ENCODE data around the gene CA12. TPM values are rescaled to one million over a fixed set of nuclear protein-coding genes. Genes with fewer than 3 reads are reported as not detected.
"Not testable (repeated sequence)": the region's sequence is repeated elsewhere in the genome, so short reads cannot be mapped to it uniquely, and the experiment has no call there.

Gene CA12
- polyA plus RNA-seq, 2 donors, result 32.2 to 35.0 TPM

DNA sequence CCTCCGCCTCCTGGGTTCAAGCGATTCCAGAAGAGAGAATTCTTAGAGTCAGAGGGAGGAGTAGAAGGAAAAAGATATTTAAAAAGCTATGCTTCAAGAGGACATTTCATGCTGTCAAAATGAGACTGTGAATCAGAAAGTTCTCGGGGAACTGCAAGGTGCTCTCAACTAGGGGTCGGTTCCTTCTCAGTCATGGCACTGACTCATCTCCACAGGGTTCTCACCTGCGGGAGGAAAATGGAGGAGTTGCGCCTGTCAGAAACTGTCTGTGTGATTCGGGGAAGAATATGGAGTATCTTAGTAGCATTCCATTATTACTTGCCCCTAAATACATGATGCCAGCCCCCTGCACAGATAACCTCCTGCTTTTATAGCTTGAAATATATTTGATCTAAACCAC is 56.9 kb downstream of the CA12 start:
- H3K27ac ChIP-seq (ENCODE audit: low read depth in 2 of 2, low read length in 1 of 2), result no peak overlapping the region
- H3K27me3 ChIP-seq (ENCODE audit: control insufficient read depth in 1 of 2, insufficient read depth in 2 of 2, low read length in 2 of 2), result no peaks in the 10 kb centered on the region
- no peak overlapping the region for H3K4me3 ChIP-seq (ENCODE audit: low read depth in 1 of 2, low read length in 2 of 2)
- no peaks in the 10 kb centered on the region for H3K9me3 ChIP-seq (ENCODE audit: control insufficient read depth in 2 of 2, insufficient read depth in 1 of 2, low read depth in 1 of 2, low read length in 1 of 2)
- 86 to 91% methylated on average over 7 of the region's 7 CpGs for WGBS, 2 donors
- H3K4me1 ChIP-seq (ENCODE audit: control insufficient read depth in 2 of 2, insufficient read depth in 2 of 2, low read length in 1 of 2), result no peaks in the 10 kb centered on the region
- peaks cover 3 to 9% of the 10 kb centered on the region in 2 donors for H3K36me3 ChIP-seq (ENCODE audit: control insufficient read depth in 2 of 2, insufficient read depth in 2 of 2, low read length in 1 of 2)

DNA sequence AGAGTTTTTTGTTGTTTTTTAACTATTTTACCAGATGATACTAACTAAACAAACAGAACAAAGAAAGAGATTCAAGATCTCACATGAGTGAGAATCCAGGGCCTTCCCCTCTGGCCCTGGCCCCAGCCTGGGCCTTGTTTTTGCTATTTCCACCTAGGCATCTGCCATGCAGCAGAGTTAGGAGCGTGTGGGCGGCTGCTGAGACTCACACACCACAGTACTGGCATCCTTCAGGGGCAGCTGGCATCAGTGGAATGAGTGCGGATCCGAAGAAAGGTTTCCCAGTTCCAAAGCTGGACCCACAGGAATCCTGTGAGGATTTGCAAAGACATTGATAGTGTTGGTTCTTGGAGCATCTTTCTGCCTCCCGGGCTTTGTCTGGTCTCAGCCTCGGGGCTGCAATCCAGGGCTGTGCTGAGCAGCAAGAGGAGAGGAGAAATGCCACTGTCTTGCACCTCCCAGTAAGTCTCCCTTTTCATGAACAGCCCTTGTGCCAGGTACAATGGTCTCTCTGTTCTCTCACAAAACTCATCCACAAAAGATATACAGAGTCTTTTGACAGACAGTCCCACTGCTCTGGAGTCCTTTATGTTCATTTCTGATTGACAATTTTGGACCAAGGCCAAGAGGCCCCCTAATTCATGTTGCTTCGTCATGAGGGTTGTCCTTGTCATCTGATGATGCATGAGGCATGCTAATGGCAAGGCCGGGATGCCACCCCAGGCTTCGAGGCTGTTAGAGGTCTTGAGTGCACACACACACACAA is 57.7 kb downstream of the CA12 start:
- no peaks in the 10 kb centered on the region for H3K27me3 ChIP-seq (ENCODE audit: control insufficient read depth in 1 of 2, insufficient read depth in 2 of 2, low read length in 2 of 2)
- no peak overlapping the region for H3K27ac ChIP-seq (ENCODE audit: low read depth in 2 of 2, low read length in 1 of 2)
- no peaks in the 10 kb centered on the region for H3K4me1 ChIP-seq (ENCODE audit: control insufficient read depth in 2 of 2, insufficient read depth in 2 of 2, low read length in 1 of 2)
- H3K9me3 ChIP-seq (ENCODE audit: control insufficient read depth in 2 of 2, insufficient read depth in 1 of 2, low read depth in 1 of 2, low read length in 1 of 2), result no peaks in the 10 kb centered on the region
- WGBS, 2 donors, result 62 to 63% methylated on average over 9 of the region's 9 CpGs
- H3K4me3 ChIP-seq (ENCODE audit: low read depth in 1 of 2, low read length in 2 of 2), result no peak overlapping the region
- peaks cover 3 to 9% of the 10 kb centered on the region in 2 donors for H3K36me3 ChIP-seq (ENCODE audit: control insufficient read depth in 2 of 2, insufficient read depth in 2 of 2, low read length in 1 of 2)

DNA sequence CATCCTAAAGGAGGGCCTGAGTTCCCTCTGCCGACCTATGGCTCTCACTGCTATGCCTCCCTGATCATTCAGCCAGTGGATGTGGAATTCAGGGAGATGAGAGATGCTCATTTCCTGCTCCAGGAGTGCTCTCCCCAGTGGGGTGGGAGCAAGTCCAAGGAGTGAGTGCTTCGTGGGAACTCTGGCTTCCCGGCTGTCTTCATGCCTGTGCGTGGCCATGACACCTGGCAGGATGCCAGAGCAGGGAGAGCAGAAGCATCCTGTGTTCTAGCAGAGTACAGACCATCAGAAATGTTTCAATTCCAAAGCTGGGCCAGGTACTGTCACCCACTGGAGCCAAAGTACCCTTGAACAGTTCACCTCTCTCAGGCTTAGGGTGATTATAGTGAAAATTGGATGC is 59.1 kb downstream of the CA12 start:
- Histone ChIP-seq H3K36me3 (ENCODE audit: control insufficient read depth in 2 of 2, insufficient read depth in 2 of 2, low read length in 1 of 2) (peaks cover 3 to 7% of the 10 kb centered on the region in 2 donors), H3K27me3 (ENCODE audit: control insufficient read depth in 1 of 2, insufficient read depth in 2 of 2, low read length in 2 of 2) (no peaks in the 10 kb centered on the region), H3K4me1 (ENCODE audit: control insufficient read depth in 2 of 2, insufficient read depth in 2 of 2, low read length in 1 of 2) (no peaks in the 10 kb centered on the region), H3K27ac (ENCODE audit: low read depth in 2 of 2, low read length in 1 of 2) (no peak overlapping the region), H3K4me3 (ENCODE audit: low read depth in 1 of 2, low read length in 2 of 2) (no peak overlapping the region), H3K9me3 (ENCODE audit: control insufficient read depth in 2 of 2, insufficient read depth in 1 of 2, low read depth in 1 of 2, low read length in 1 of 2) (peaks cover 0 to 2% of the 10 kb centered on the region in 2 donors)
- WGBS, 2 donors, result 28 to 31% methylated on average over 4 of the region's 4 CpGs

DNA sequence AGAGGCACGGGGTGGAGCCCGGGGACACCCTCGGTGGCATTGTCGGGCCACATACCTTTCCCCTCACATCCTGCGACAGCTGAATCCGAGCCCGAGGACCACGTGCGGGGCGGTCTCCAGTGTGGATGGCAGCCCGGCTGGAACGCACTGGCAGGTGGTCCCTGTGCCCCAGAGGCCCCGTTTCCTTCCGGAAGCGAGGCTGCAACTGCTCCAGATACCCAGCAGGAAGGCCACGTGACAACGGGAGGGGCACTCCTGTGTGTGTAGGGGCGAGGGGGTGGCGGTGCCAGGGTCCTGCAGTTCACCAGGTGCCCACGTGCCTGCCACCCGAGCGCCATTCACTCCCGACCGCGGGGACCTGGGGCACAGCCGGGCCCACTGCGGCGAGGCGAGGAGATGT is 60.2 kb downstream of the CA12 start:
- 93% methylated on average over 29 of the region's 29 CpGs for WGBS, 2 donors
- Histone ChIP-seq H3K4me3 (ENCODE audit: low read depth in 1 of 2, low read length in 2 of 2) (no peak overlapping the region), H3K27ac (ENCODE audit: low read depth in 2 of 2, low read length in 1 of 2) (no peak overlapping the region), H3K36me3 (ENCODE audit: control insufficient read depth in 2 of 2, insufficient read depth in 2 of 2, low read length in 1 of 2) (peaks cover 3% of the 10 kb centered on the region in 2 donors), H3K9me3 (ENCODE audit: control insufficient read depth in 2 of 2, insufficient read depth in 1 of 2, low read depth in 1 of 2, low read length in 1 of 2) (peaks cover 0 to 2% of the 10 kb centered on the region in 2 donors), H3K27me3 (ENCODE audit: control insufficient read depth in 1 of 2, insufficient read depth in 2 of 2, low read length in 2 of 2) (no peaks in the 10 kb centered on the region), H3K4me1 (ENCODE audit: control insufficient read depth in 2 of 2, insufficient read depth in 2 of 2, low read length in 1 of 2) (no peaks in the 10 kb centered on the region)

DNA sequence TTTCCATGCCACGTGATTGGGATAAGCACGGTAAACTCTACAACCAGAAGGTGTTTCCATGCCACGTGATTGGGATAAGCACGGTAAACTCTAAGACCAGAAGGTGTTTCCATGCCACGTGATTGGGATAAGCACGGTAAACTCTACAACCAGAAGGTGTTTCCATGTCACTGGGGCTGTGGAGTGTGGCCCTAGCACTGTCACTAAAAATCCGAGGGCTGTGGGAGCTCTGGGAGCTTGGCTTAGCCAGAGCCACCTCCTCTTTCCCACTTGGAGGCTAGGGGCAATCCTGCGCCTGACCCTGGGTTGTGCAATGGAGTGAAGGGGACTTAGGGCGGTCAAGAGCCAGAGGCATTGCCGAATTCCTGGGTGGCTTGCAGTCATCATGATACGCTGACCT is 60.7 kb downstream of the CA12 start:
- not testable (repeated sequence) for H3K27me3 ChIP-seq (ENCODE audit: control insufficient read depth in 1 of 2, insufficient read depth in 2 of 2, low read length in 2 of 2); H3K9me3 ChIP-seq (ENCODE audit: control insufficient read depth in 2 of 2, insufficient read depth in 1 of 2, low read depth in 1 of 2, low read length in 1 of 2); H3K27ac ChIP-seq (ENCODE audit: low read depth in 2 of 2, low read length in 1 of 2); H3K4me3 ChIP-seq (ENCODE audit: low read depth in 1 of 2, low read length in 2 of 2); H3K4me1 ChIP-seq (ENCODE audit: control insufficient read depth in 2 of 2, insufficient read depth in 2 of 2, low read length in 1 of 2); H3K36me3 ChIP-seq (ENCODE audit: control insufficient read depth in 2 of 2, insufficient read depth in 2 of 2, low read length in 1 of 2)
- 92% methylated on average over 7 to 8 of the region's 11 CpGs for WGBS, 2 donors

DNA sequence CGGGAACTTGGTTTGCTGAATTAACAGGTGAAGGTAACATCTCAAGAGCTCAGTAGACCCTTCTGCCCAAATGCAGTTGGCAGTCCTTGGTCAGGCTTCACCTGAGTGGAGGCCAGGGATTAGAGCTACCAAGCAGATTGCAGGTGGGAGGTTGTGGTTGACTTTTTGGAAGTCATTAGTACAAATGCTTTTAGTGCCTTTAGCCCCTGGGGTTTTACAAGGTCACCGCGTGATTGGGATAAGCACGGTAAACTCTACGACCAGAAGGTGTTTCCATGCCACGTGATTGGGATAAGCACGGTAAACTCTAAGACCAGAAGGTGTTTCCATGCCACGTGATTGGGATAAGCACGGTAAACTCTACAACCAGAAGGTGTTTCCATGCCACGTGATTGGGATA is 61.2 kb downstream of the CA12 start:
- not testable (repeated sequence) for H3K4me1 ChIP-seq (ENCODE audit: control insufficient read depth in 2 of 2, insufficient read depth in 2 of 2, low read length in 1 of 2); H3K27me3 ChIP-seq (ENCODE audit: control insufficient read depth in 1 of 2, insufficient read depth in 2 of 2, low read length in 2 of 2); H3K9me3 ChIP-seq (ENCODE audit: control insufficient read depth in 2 of 2, insufficient read depth in 1 of 2, low read depth in 1 of 2, low read length in 1 of 2); H3K27ac ChIP-seq (ENCODE audit: low read depth in 2 of 2, low read length in 1 of 2); H3K36me3 ChIP-seq (ENCODE audit: control insufficient read depth in 2 of 2, insufficient read depth in 2 of 2, low read length in 1 of 2); H3K4me3 ChIP-seq (ENCODE audit: low read depth in 1 of 2, low read length in 2 of 2)
- 95% methylated on average over 7 to 9 of the region's 10 CpGs for WGBS, 2 donors

DNA sequence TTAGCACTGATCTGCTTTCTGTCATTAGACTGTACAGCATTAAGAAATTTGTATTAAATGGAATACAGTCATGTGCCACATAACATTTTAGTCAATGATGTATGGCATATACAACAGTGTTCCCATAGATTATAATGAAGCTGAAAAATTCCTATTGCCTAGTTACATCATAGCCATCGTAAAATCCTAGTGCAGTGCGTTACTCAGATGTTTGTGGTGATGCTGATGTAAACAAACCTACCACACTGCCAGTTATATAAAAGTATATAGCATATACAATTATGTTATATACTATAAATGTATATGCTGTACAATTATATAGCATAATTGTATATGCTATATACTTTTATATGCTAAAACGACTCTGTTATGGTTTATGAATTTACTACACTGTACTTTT is 62.6 kb downstream of the CA12 start:
- H3K4me3 ChIP-seq (ENCODE audit: low read depth in 1 of 2, low read length in 2 of 2), result no peak overlapping the region
- H3K27ac ChIP-seq (ENCODE audit: low read depth in 2 of 2, low read length in 1 of 2), result no peak overlapping the region
- H3K27me3 ChIP-seq (ENCODE audit: control insufficient read depth in 1 of 2, insufficient read depth in 2 of 2, low read length in 2 of 2), result no peaks in the 10 kb centered on the region
- peaks cover 0 to 3% of the 10 kb centered on the region in 2 donors for H3K36me3 ChIP-seq (ENCODE audit: control insufficient read depth in 2 of 2, insufficient read depth in 2 of 2, low read length in 1 of 2)
- H3K9me3 ChIP-seq (ENCODE audit: control insufficient read depth in 2 of 2, insufficient read depth in 1 of 2, low read depth in 1 of 2, low read length in 1 of 2), result peaks cover 0 to 2% of the 10 kb centered on the region in 2 donors
- 87 to 91% methylated on average over 3 of the region's 3 CpGs for WGBS, 2 donors
- no peaks in the 10 kb centered on the region for H3K4me1 ChIP-seq (ENCODE audit: control insufficient read depth in 2 of 2, insufficient read depth in 2 of 2, low read length in 1 of 2)

DNA sequence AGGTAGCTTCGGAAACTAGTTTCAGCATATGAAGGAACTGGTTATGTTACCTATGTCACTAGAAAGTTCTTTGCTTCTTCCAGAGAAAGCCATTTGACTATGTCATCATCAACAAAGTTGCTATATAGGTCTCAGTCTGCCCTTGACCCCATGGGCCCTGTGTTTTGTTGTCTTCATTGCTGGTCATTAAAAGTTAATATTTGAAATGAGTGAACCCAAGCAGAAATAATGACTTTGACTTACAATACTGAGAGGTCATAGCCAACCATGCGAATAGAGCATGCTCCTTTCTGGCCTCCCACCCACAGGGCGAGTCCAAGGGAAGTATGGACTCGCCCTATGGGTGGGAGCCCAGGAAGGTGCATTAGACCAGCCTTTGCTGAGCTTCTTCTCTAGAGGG is 63.3 kb downstream of the CA12 start:
- Histone ChIP-seq H3K4me1 (ENCODE audit: control insufficient read depth in 2 of 2, insufficient read depth in 2 of 2, low read length in 1 of 2) (no peaks in the 10 kb centered on the region), H3K9me3 (ENCODE audit: control insufficient read depth in 2 of 2, insufficient read depth in 1 of 2, low read depth in 1 of 2, low read length in 1 of 2) (peaks cover 0 to 2% of the 10 kb centered on the region in 2 donors), H3K36me3 (ENCODE audit: control insufficient read depth in 2 of 2, insufficient read depth in 2 of 2, low read length in 1 of 2) (no peaks in the 10 kb centered on the region), H3K4me3 (ENCODE audit: low read depth in 1 of 2, low read length in 2 of 2) (no peak overlapping the region), H3K27ac (ENCODE audit: low read depth in 2 of 2, low read length in 1 of 2) (no peak overlapping the region), H3K27me3 (ENCODE audit: control insufficient read depth in 1 of 2, insufficient read depth in 2 of 2, low read length in 2 of 2) (no peaks in the 10 kb centered on the region)
- 91% methylated on average over 4 of the region's 4 CpGs for WGBS, 2 donors

DNA sequence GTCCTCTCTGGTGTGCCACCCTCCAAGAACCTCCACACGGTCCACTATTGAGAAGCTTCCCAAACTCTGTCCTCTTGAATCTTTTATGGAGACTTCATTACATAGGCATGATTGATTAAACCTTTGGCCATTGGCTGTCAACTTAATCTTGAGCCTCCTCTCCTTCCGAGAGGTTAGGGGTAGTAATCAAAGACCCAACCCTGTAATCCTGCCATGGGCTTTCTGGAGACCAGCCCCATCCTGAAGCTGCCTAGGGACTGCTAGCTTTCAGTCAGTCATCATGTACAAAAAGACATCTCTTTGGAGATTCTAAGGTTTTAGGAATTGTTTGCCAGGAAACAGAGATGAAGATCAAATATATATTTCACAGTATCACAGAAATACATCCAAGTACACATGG is 67.2 kb downstream of the CA12 start:
- 53 to 63% methylated on average over 2 of the region's 2 CpGs for WGBS, 2 donors

DNA sequence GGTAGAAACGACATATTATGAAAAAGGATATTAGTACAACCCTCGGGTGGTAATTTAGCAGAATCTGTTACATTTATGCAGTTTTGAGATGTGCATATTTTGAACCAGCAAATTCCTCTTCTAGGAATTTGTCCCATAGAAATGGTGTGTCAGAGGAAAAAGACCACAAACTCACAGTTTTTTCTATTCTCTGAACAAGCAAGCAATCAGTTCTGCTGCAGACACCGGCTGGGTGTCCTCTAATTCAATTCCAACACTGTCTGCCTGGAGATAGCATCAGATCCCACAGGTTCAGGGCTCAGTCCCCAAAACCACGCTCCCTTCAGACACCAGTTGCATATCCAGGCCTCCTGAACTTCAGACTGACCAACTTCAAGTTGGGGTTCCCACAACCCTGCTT is 67.8 kb downstream of the CA12 start:
- no peaks in the 10 kb centered on the region for H3K4me1 ChIP-seq (ENCODE audit: control insufficient read depth in 2 of 2, insufficient read depth in 2 of 2, low read length in 1 of 2)
- no peak overlapping the region for H3K27ac ChIP-seq (ENCODE audit: low read depth in 2 of 2, low read length in 1 of 2)
- H3K4me3 ChIP-seq (ENCODE audit: low read depth in 1 of 2, low read length in 2 of 2), result no peak overlapping the region
- no peaks in the 10 kb centered on the region for H3K27me3 ChIP-seq (ENCODE audit: control insufficient read depth in 1 of 2, insufficient read depth in 2 of 2, low read length in 2 of 2)
- peaks cover 0 to 2% of the 10 kb centered on the region in 2 donors for H3K9me3 ChIP-seq (ENCODE audit: control insufficient read depth in 2 of 2, insufficient read depth in 1 of 2, low read depth in 1 of 2, low read length in 1 of 2)
- WGBS, 2 donors, result 90% methylated on average over 4 of the region's 4 CpGs
- H3K36me3 ChIP-seq (ENCODE audit: control insufficient read depth in 2 of 2, insufficient read depth in 2 of 2, low read length in 1 of 2), result no peaks in the 10 kb centered on the region

More for the DNA sequence above, 67.2 kb downstream of the CA12 start:
- Histone ChIP-seq H3K9me3 (ENCODE audit: control insufficient read depth in 2 of 2, insufficient read depth in 1 of 2, low read depth in 1 of 2, low read length in 1 of 2) (peaks cover 0 to 2% of the 10 kb centered on the region in 2 donors), H3K27ac (ENCODE audit: low read depth in 2 of 2, low read length in 1 of 2) (no peak overlapping the region), H3K4me3 (ENCODE audit: low read depth in 1 of 2, low read length in 2 of 2) (no peak overlapping the region), H3K4me1 (ENCODE audit: control insufficient read depth in 2 of 2, insufficient read depth in 2 of 2, low read length in 1 of 2) (no peaks in the 10 kb centered on the region), H3K36me3 (ENCODE audit: control insufficient read depth in 2 of 2, insufficient read depth in 2 of 2, low read length in 1 of 2) (no peaks in the 10 kb centered on the region), H3K27me3 (ENCODE audit: control insufficient read depth in 1 of 2, insufficient read depth in 2 of 2, low read length in 2 of 2) (no peaks in the 10 kb centered on the region)

All from esophagus (tissue), 2 donors.